GM18867 (cell line): ENCODE results near the gene NRL.

Source experiments
- ATAC-seq: cut with Tn5 transposase; IDR thresholded peaks from one replicate; pipeline ENCODE4 v1.9.1; 2021; ENCODE audit warnings: mild to moderate bottlenecking, moderate library complexity; ENCODE audit not compliant: unreplicated experiment

NRL gene

DNA sequence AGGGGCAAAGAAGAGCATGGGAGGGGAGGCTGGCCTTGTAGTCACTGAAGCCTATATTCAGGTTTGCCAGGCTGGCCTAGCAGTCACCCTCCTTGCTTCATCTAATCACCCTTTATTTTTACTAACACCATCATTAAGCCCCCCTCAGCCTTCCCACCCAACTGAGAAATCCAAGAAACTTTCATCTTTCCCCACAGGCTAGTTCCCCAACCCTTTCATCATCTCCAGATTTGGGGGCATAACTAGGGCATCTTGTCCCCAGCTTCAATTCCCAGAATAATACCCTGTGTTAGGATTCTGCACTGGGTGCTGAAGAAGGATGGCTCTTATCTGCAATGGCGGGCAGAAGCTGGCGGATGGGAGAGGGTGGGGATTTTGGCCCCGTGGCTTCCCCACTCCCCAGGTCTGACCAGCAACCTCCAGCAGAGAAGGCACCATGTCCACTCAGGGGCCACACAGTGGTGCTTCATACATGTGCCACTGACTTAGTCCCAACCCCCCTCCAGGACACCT lies 13.7 kb downstream of the NRL start:
- no peak for ATAC-seq

DNA sequence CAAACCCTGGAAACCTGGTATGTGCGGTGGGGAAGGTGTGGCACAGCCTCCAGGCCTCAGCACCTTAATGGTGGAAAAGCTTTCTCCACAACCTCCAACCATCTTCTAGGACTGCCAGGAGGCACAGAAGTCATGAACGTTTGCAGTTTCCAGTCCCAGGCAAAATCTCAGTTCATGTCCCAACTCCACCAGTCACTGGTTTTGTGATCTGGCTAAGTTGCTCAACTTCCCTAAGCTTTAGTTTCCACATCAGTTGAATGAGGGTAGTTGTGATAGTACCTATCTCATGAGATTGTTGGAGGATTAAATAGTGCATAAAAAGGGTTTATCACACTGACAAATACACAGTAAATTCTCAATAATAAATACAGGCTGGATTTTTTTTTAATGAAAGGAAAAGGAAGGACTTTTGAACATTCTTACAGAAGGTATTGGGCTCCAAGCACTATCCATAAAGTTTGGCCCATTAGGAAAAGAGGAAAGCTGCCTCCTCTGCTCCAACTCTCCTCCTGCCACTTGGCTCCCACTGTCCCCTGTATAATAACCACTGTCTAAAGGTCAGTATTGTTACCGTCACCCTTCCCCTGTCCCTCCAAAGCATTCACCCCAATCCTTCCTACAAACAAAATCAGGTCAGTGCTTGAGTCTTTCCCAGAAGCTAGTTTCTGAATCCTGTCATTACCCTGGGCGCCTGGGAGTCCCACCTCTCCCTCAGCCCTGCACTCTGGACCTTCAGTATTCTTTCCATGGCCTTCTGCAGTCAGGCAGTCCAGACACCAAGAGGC lies 14.4 kb downstream of the NRL start:
- no peak for ATAC-seq

DNA sequence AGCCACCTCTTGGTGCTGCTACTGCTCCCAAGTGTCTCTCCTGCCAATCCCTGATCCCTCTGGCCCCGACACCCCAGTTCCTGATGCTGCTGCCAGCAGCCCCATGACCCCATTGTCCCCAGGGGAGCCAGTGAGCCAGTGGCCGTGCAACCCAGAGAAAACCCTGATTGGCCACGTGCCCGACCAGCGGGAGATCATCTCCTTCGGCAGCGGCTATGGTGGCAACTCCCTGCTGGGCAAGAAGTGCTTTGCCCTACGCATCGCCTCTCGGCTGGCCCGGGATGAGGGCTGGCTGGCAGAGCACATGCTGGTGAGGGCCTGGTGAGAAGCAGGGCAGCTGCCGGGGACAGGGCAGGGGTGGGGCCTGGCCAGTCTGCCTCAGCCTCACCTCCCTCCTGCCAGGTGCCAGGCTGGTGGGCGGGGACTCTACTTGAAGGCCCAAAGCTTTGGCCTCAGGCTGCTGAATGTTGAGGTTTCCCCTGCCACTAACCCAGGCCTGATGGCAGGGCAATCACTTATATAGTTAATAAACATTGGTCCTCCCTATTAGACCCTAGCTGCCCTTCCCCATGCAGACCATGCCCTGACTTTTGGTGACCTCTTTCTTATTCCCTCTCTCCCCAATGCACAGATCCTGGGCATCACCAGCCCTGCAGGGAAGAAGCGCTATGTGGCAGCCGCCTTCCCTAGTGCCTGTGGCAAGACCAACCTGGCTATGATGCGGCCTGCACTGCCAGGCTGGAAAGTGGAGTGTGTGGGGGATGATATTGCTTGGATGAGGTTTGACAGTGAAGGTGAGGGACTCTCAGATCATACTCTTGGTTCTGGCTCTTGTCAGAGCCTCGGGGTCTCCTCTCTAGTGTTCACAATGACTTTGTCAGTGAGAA lies 15.6 kb downstream of the NRL start:
- no peak for ATAC-seq

DNA sequence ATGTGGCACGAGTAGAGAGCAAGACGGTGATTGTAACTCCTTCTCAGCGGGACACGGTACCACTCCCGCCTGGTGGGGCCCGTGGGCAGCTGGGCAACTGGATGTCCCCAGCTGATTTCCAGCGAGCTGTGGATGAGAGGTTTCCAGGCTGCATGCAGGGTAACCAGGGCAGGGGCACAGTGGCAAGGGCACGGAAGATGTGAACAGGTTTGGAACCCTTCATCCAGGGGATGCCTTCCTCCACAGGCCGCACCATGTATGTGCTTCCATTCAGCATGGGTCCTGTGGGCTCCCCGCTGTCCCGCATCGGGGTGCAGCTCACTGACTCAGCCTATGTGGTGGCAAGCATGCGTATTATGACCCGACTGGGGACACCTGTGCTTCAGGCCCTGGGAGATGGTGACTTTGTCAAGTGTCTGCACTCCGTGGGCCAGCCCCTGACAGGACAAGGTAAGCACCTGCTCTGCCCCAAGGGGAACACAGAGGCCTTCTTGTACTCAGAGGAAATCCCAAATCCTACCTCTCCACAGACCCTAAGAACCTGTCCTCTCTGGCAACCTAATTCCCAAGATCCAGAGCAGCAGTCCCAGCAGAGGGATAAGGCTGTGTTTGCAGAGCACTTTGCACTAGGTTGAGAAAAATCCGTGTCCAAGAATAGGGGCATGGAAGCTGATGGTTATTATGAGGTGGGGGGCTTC lies 16.4 kb downstream of the NRL start:
- ATAC-seq: no peak

DNA sequence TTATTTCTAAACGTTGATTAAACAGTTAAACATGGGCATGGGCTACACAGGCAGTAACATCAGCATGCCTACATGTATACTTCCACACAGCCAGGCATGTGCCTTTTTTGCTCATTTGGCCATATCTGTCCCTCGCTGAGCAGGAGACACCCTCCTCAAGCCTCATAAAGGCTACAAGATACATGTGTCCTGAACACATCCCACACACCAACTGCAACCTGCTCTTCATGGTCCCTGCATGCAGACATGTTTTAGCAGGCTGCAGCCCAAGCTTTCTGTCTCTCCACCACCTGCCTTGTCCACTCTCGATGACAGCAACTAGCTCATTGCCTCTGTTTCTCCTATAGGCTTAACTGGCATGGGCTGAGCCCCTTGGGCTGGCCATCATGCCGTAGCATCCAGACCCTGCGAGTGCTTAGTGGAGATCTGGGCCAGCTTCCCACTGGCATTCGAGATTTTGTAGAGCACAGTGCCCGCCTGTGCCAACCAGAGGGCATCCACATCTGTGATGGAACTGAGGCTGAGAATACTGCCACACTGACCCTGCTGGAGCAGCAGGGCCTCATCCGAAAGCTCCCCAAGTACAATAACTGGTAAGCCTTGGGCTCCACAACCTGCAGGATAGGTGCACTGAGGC lies 18.1 kb downstream of the NRL start:
- ATAC-seq: no peak

DNA sequence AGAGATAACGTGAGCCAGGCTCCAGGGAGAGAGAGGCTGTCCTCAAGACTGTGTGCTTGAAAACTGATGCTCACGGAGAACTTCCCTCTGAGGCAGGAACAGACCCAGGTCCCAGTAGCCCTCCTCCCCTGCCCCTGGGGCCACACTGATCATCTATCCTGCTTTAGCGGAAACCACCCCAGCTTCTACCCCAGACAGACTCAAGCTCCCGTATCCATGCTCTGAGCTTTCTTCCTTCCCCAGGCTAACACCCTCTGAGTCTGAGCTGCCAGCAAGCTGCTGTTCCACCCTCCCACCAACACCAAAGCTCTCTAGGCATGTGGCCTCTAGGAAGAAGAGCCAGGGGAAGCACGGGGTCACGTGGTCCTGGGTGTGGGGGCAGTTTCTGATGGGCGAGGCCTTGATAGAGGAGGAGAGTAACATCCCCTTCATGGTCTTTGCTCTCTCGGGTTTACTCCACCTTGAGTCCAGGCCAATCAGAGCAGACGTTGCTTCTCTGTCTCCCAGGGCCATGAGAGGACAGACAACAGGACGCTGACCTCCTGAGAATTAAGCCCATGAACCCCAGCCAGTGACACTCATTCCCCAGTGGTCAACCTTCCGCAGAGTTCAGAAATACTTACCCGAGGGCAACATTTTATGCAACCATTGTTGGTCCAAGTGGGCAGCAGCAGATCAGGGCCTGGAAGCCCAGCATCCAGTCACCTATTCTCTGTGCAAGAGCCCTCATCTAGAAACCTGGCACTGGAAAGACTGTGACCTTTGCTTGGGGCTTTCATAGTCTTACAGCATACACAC lies 19.3 kb downstream of the NRL start:
- ATAC-seq: peak; percentile 63

DNA sequence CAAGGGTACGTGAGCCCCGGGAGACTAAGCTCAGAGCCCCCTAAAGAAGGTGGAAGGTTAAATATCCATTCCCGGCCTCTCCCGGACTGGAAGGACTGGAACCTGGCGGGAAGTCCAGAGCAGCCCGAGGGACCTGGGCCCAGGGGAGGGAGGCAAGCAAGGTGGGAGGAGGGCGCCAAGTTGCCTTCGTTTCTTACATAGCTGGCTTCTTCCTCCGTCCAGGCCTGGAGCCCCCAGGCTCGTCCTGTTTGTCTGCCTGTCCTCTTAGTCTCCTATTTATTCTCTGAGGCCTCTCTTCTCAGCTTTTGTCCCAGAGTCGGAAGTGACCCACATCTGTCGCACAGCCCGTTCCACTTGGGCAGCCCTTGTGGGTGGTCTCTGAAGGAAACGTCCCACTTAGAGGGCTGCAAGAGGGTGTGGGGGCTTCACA lies 19.9 kb downstream of the NRL start:
- ATAC-seq: no peak

DNA sequence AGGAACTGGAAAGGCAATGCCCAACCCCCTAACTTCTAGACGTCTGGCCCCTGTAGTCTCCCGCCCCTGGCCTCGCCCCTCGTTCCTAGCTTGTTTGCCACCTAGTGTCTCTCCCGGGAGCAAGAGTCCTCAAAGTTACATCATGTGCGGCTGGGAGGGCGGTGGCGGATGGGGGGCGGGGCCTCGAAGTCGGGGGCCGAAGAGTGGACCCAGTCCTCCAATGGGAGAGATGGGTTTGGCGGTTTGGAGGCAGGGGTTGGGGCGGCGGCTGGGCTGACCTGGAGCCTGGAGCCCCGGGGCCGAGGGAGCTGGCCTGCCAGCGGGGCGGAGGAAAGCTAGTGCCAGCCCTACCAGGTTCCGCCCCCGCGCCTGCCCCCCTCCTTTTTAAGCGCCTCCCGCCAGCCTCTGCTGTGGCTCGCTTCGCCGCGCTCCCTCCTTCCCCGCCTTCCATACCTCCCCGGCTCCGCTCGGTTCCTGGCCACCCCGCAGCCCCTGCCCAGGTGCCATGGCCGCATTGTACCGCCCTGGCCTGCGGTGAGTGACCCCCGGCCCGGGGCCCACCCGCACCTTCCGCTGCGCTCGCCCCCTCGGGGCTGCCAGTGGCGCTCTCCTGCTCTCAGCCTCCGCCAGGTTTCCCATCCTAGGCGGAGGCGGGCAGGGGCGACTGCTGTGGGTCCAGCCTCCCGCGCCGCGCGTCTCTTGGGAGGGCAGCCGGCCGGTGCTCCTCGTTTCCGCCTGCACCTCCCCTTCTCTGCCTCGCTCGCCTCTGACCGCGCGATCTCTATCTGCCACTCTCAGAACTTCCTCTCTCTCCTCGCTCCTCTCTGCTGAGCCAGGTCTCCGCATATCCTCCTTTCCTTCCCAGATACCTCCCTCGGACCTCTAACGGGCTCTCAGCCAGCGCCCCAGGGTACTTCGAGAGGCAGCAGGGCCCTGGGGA lies 20.6 kb downstream of the NRL start, which contains the start of gene PCK2:
Gene PCK2 (plus strand): TSS at position 411 of the 940 bp plus-strand sequence. CDS start 95 bp downstream, at position 506.
- peak; percentile 59 for ATAC-seq

DNA sequence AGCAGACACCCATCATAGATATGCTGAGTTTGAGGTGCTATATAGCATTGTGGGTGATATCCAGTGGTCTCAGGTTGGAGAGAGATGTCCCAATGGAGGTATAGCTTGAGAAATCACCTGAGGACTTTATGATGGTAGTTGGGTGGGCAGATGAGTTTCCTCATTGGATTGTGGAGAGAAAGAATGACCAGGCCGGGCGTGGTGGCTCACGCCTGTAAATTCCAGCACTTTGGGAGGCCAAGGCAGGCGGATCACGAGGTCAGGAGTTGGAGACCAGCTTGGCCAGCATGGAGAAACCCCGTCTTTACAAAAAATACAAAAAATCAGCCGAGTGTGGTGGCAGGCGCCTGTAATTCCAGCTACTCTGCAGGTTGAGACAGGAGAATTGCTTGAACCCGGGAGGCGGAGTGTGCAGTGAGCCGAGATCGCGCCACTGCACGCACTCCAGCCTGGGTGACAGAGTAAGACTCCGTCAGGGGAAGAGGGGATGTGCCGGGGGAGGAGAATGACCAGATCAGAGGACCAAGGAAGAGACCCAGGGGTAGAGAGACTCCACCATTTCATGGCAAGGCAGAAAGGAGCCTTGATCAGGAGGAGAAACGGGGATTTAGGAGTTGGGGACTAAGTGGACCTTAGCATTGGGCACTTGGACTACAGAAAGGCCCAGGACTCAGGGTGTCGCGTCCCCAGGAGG lies 21.4 kb downstream of the NRL start:
- no peak for ATAC-seq

DNA sequence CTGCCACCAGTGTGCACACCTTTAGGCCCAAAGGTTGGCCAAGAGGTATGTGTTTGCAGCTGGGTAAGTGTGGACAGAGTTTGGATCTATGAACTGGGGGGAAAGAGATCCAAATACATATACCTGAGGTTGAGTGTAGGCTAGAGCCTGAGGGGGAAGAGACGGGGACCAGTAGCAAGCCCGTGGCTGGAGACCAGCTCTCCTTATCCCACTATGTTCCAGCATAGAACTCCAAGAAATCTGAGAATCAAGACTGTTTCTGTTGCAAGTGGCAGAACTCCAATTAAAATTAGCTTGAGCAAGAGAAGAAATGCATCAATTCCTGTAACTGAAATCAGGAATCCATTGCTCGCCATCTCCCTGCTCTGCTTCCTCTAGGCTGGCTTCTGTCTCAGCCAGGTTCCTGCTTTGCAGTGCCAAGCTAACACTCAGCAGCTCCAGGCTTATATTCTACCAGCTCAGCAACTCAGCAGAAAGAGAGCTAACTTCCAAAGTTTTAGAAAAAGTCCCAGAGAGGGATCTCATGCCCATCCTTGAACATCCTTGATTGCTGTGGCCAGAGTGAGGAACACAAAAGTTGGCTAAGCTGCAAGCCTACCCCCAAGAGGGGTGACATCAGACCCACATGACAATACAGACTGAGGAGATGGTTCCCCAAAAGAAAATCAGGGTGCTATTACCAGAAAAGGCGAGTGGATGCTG lies 22.1 kb downstream of the NRL start:
- ATAC-seq: no peak

DNA sequence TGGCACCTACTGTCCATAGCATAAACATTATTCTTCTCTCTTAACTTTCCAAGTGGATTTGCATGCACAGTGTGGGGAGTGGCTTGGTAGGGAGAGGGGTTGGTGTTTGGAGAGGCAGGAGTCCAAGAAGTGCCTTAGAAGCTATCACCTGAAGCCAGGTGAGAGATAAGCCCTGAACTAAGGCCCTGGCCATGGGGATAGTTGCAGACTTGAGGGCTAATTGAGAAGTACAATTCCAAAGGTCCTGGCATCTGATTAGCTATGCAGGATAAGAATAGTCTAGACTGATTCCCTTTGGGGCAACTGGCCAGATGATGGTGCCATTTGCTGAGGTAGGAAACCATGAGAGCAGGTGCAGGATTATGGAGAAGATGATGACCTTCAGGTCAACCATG lies 22.6 kb downstream of the NRL start:
- no peak for ATAC-seq

DNA sequence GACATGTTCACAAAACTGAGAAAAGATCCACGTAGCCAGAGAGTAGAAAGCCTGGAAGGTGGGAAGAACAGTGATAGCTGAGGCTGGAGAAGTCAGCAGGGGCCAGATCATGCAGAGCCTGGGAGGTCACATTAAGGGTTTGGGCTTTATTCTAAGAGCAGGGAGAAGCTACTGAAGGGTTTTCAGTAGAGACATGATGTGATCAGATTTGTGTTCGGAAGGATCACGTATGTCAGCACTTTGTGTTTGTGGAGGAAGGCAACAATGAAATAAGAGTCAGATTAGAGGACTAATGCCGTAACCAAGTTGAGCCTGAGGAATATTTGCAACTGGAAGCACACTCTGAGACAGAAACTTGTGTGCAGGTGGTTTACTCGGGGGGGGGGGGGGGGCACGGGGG lies 24.9 kb downstream of the NRL start:
- ATAC-seq: no peak

DNA sequence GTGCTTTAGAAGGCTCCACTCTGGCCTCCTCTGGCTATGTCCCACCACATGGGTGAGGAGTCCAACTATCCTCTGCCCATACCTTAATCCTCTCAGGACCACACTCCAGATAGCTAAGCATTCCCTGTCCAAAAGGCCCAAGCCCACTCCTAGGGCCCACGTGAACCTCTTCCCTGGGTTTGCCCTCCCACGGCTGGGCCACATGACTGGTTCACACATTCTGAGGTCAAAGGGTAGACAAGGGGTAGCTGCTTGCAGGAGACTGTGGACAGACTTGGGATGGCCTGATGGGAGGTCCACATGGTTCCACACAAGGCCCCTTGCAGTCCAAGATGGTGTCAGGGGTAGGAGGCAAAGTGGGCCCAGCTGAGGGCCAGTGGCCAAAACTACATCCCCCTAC lies 26.7 kb downstream of the NRL start:
- no peak for ATAC-seq

DNA sequence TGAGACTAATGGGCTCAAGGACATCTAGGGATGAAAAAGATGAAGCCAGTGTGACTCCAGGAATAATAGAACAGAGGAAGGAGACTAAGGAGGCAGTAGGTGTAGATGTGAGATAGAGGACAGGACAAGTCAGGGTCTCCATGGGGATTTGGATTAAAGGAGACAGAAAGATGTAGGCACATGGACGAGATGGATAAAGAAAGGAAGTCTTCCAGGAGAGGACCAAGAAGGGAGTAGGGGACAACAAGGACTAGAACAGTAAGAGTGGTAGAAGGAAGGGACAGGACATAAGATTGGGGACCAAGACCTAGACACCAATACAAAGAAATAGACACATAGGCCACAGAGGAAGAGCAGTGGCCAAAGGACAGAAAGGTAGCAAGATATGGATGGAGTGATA lies 27.7 kb downstream of the NRL start:
- ATAC-seq: no peak

DNA sequence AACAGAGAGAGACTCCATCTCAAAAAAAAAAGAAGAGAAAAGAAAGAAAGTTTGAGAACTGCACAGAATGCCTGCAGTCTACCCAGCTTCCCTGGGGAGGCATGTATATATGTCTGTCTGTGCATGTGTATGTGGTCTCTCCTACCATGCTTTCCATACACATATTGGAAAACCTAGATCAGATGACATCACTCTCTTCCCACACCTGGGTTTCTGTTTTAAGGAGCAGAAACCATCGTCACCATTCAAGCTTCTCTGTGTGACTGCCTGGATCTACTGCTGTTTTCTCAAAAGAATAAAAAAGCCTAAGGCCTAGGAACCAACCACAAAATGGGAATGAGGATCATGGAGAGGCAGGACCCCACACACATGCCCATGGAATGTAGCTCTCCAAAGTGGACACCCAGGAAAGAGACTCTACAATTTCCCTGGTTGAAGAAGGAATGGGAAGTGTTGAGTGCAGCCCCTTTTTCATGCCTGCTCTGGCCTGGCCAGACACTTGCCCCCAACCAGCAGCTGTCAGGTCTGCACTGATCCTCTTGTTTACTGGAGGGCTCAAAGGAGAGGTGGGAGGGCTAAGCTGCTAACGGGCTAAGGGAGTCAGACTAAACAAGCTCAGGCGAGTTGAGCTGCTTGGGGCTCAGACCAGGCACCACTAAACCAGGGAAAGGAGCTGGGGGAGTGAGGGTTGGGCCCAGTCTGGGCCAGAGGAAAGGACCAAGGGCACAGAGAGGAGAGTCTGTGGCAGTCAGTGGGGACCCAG lies 28.4 kb downstream of the NRL start:
- ATAC-seq: no peak

DNA sequence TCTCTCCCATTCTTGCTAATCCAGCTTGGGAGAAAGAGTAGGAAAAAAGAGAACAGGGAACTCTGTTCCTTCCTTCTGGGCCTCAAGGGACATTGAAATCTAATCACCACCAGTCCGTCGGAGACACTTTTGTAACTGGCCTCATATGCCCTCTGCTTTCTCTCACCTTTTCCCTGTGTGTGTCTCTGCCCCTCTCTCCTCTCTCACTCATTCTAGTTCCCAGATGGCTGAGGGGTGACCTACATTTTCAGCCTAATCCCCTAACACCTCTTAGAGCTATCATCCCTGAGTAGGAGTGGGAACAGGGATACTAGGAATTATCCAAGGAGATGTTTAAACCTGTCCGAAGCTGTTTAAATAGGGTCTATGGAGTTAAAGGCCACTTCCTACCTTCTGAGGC lies 29.5 kb downstream of the NRL start:
- no peak for ATAC-seq

DNA sequence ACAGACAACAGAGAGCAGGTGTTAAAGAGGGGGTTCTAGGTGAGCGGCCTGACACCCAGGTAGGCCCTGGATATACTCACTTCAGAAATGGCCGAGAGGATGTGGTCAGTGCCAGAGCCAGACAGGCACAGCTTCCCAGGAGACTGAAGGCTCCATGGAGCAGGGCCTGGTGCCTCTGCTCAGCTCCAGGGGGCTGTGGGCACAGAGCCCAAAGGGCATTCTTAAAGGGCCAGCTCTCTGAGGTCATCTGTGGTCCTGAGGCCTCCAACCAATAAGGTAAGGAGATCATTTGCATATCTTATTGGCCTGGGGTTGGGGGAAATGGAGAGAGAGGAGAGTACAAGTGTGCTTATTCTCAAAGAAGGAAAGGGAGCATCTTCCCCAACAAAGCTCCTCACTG lies 30.3 kb downstream of the NRL start:
- no peak for ATAC-seq
